ENCODE data around the gene SLC6A17. TPM values are rescaled to one million over a fixed set of nuclear protein-coding genes. Genes with fewer than 3 reads are reported as not detected.

The SLC6A17 gene
- total and polyA plus RNA-seq, 10 donors = under 0.01 to 0.02 TPM; not detected in 8

DNA sequence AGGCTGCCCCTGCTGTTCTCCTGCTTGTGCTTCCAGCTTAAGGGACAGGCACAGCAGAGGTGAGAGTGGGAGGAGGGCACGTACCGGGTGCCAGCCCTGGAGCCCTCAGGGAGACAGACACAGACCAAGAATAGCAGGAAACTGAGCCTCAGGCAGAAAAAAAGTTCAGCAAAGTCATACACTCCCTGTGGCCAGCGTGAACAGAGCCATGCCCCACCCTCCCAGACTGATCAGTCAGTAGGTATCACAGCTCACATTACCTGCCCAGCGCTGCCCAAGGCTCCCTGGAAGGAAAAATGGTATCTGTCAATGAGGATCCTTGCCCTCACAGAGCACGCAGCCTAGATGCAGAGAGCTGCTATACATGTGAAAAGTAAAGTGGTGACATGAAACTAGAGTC is 36.7 kb upstream of the SLC6A17 start:
- 66 to 80% (median 74%) methylated on average over 4 to 5 of the region's 5 CpGs for WGBS, 5 donors
- H3K27me3 ChIP-seq (replicated peaks in 1 of 7) = peaks cover 0 to 38% (median 0%) of the 10 kb centered on the region in 7 donors

DNA sequence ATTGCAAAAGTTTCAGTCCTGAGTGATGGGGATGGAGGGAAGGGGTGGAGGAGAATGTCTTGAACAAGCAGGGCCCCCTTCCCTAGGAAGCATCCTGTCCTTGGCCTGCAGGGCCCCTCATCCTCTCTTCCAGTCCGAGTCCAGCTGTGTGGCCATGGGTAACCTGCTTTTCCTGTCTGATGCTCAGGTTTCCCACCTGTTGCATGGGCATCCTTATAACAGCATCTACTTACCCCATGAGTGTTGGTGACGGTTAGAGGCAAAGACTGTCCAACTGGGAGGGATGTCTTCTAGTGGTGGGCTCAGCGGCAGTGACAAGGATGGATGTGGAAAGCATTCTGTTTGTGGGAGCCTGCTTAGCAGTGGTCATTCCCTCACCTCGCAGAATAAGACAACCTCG is 36.1 kb upstream of the SLC6A17 start:
- H3K4me1 ChIP-seq = no peaks in the 10 kb centered on the region
- WGBS, 5 donors = 69 to 88% (median 73%) methylated on average over 4 to 5 of the region's 5 CpGs
- no peak for DNase-seq
- intact Hi-C loops (cut with DNase I; ENCODE audit: low total_unique reads) = no loop called here
- TF ChIP-seq, protein P1, sequence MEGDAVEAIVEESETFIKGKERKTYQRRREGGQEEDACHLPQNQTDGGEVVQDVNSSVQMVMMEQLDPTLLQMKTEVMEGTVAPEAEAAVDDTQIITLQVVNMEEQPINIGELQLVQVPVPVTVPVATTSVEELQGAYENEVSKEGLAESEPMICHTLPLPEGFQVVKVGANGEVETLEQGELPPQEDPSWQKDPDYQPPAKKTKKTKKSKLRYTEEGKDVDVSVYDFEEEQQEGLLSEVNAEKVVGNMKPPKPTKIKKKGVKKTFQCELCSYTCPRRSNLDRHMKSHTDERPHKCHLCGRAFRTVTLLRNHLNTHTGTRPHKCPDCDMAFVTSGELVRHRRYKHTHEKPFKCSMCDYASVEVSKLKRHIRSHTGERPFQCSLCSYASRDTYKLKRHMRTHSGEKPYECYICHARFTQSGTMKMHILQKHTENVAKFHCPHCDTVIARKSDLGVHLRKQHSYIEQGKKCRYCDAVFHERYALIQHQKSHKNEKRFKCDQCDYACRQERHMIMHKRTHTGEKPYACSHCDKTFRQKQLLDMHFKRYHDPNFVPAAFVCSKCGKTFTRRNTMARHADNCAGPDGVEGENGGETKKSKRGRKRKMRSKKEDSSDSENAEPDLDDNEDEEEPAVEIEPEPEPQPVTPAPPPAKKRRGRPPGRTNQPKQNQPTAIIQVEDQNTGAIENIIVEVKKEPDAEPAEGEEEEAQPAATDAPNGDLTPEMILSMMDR (IDR thresholded peaks at IDR 0.05 in 8 of 11, conservative IDR thresholded peaks at IDR 0.05 in 3 of 11) = no peak
- TF ChIP-seq POLR2A (IDR thresholded peaks at IDR 0.05) = no peak
- TF ChIP-seq POLR2AphosphoS5 (IDR thresholded peaks at IDR 0.05) = no peak
- no peaks in the 10 kb centered on the region for H3K36me3 ChIP-seq
- H3K27me3 ChIP-seq (replicated peaks in 1 of 7) = peaks cover 0 to 40% (median 0%) of the 10 kb centered on the region in 7 donors
- H3K27ac ChIP-seq = no peak overlapping the region
- H3K4me3 ChIP-seq = no peak overlapping the region
- H3K9me3 ChIP-seq = no peaks in the 10 kb centered on the region

More for the DNA sequence above, 36.7 kb upstream of the SLC6A17 start:
- Histone ChIP-seq H3K4me3 (no peak overlapping the region), H3K9me3 (no peaks in the 10 kb centered on the region), H3K27ac (no peak overlapping the region), H3K4me1 (no peaks in the 10 kb centered on the region), H3K36me3 (no peaks in the 10 kb centered on the region)
- DNase-seq = no peak
- intact Hi-C loops (cut with DNase I; ENCODE audit: low total_unique reads) = no loop called here
- TF ChIP-seq POLR2AphosphoS5 (IDR thresholded peaks at IDR 0.05) = no peak
- no peak for TF ChIP-seq POLR2A (IDR thresholded peaks at IDR 0.05)
- TF ChIP-seq, protein P1 (IDR thresholded peaks at IDR 0.05 in 8 of 11, conservative IDR thresholded peaks at IDR 0.05 in 3 of 11) = no peak

DNA sequence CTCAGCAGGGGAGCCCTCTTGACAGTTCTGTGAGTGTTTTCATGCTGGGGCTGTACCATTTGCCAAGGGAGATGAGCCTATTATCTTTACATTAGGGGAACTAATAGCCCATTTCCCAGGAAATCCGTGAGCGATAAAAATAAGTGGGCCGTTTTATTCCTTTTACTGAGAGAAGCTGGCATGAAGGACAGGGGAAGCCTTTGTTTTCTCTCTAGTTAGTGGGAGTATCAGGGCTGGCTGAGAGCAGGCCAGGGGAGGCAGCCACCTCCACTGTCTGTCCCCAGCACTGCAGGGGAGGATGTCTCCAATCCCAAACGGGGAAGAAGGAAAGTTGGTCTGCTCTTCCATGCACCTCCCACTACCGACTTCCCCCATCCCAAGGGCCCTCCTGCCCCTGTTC is 35.5 kb upstream of the SLC6A17 start:
- H3K4me3 ChIP-seq = no peak overlapping the region
- no peaks in the 10 kb centered on the region for H3K36me3 ChIP-seq
- intact Hi-C loops (cut with DNase I; ENCODE audit: low total_unique reads) = no loop called here
- no peak for DNase-seq
- H3K27me3 ChIP-seq (replicated peaks in 1 of 7) = peaks cover 0 to 45% (median 0%) of the 10 kb centered on the region in 7 donors
- 40 to 64% (median 53%) methylated on average over 5 of the region's 5 CpGs for WGBS, 5 donors
- no peaks in the 10 kb centered on the region for H3K9me3 ChIP-seq
- no peaks in the 10 kb centered on the region for H3K4me1 ChIP-seq
- H3K27ac ChIP-seq = no peak overlapping the region
- TF ChIP-seq, protein P1 (IDR thresholded peaks at IDR 0.05 in 8 of 11, conservative IDR thresholded peaks at IDR 0.05 in 3 of 11) = no peak
- TF ChIP-seq POLR2AphosphoS5 (IDR thresholded peaks at IDR 0.05) (no peak), POLR2A (IDR thresholded peaks at IDR 0.05) (no peak)

GRCh38 chr1:110118636-110119396 is 31.5 kb upstream of the SLC6A17 start:
- peak; percentile 4 for DNase-seq

More at GRCh38 chr1:110118636-110119396, 31.5 kb upstream of the SLC6A17 start:
- Histone ChIP-seq H3K9me3 (peaks cover 0 to 6% (median 0%) of the 10 kb centered on the region in 8 donors), H3K4me1 (no peaks in the 10 kb centered on the region), H3K36me3 (no peaks in the 10 kb centered on the region), H3K4me3 (no peak overlapping the region), H3K27me3 (replicated peaks in 1 of 7) (peaks cover 0 to 38% (median 0%) of the 10 kb centered on the region in 7 donors), H3K27ac (no peak overlapping the region)
- intact Hi-C loops (cut with DNase I; ENCODE audit: low total_unique reads) = no loop called here
- 60 to 73% (median 71%) methylated on average over 7 of the region's 7 CpGs for WGBS, 5 donors
- TF ChIP-seq, protein P1 (IDR thresholded peaks at IDR 0.05 in 8 of 11, conservative IDR thresholded peaks at IDR 0.05 in 3 of 11) = no peak
- TF ChIP-seq POLR2AphosphoS5 (IDR thresholded peaks at IDR 0.05) (no peak), POLR2A (IDR thresholded peaks at IDR 0.05) (no peak)
